ENCODE results near the gene PPP6R1. TPM values are rescaled to one million over a fixed set of nuclear protein-coding genes. Genes with fewer than 3 reads are reported as not detected.
A peak's percentile ranks its signal among the peaks of the same experiment; 100 is the strongest.

PPP6R1 gene
- polyA plus RNA-seq, 3 donors: 16.9 to 91.3 (median 22.0) TPM

DNA sequence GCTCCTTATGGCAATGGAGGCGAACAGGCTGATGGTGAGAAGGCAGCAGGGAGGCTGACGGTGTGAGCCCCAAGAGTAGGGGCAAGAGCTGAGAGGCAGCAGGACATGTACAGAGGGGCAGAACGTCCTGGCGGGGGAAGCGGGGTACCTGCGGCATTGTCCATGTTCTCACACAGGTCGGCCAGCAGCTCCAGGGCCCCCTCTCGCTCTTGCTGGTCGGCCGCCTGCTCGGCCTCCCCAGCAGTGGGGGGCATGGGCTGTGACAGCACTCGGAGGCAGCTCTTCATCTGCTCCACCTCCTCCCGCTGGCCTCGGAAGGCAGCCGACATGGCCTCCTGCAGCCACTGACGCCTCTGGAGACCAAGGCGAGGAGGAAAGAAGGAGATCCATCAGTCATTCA, 18.7 kb upstream of the PPP6R1 start:
- WGBS (ENCODE audit: insufficient coverage): over 99% methylated on average over 15 of the region's 17 CpGs
- Mint-ChIP-seq H3K9me3 (peaks cover 0 to 2% (median 0%) of the 10 kb centered on the region in 7 donors), H3K27me3 (ENCODE audit: low read depth in 3 of 3) (peaks cover 0 to 3% (median 0%) of the 10 kb centered on the region in 3 donors), H3K4me3 (no peak overlapping the region), H3K36me3 (peaks cover 27 to 34% of the 10 kb centered on the region in 2 donors), H3K27ac (peak overlapping the region; percentile 67 to 90 (median 86)), H3K4me1 (peaks cover 37% of the 10 kb centered on the region)
- Histone ChIP-seq H3K27ac (ENCODE audit: low read depth in 1 of 2, low read length in 2 of 2) (peak overlapping the region; percentile 59 to 69), H3K36me3 (replicated peaks in 1 of 2; ENCODE audit: control insufficient read depth in 1 of 2, insufficient read depth in 2 of 2, low read length in 2 of 2) (peaks cover 3 to 22% of the 10 kb centered on the region in 2 donors), H3K4me2 (replicated peaks; ENCODE audit: extremely low read depth, low read length, poor library complexity, severe bottlenecking) (peak overlapping the region; percentile 12), H3K79me2 (ENCODE audit: insufficient read depth, low read length) (peaks cover 4% of the 10 kb centered on the region), H3K4me1 (ENCODE audit: control insufficient read depth in 1 of 2, insufficient read depth in 2 of 2, low read length in 2 of 2) (peaks cover 30 to 39% of the 10 kb centered on the region in 2 donors), H3K9me3 (replicated peaks in 1 of 2; ENCODE audit: control insufficient read depth in 1 of 2, insufficient read depth in 1 of 2, low read length in 2 of 2) (no peaks in the 10 kb centered on the region), H3K27me3 (ENCODE audit: control insufficient read depth in 2 of 2, insufficient read depth in 2 of 2, low read length in 2 of 2) (no peaks in the 10 kb centered on the region), H3K4me3 (replicated peaks in 1 of 3; ENCODE audit: low read depth in 2 of 3, low read length in 3 of 3) (no peak overlapping the region), H4K20me1 (ENCODE audit: insufficient read depth, low read length) (no peaks in the 10 kb centered on the region), H2AFZ (ENCODE audit: insufficient read depth, low read depth, low read length, poor library complexity, severe bottlenecking) (no peak overlapping the region), H3K9ac (ENCODE audit: insufficient read depth, low read length, poor library complexity, severe bottlenecking) (no peak overlapping the region)
- TF ChIP-seq, protein P1, sequence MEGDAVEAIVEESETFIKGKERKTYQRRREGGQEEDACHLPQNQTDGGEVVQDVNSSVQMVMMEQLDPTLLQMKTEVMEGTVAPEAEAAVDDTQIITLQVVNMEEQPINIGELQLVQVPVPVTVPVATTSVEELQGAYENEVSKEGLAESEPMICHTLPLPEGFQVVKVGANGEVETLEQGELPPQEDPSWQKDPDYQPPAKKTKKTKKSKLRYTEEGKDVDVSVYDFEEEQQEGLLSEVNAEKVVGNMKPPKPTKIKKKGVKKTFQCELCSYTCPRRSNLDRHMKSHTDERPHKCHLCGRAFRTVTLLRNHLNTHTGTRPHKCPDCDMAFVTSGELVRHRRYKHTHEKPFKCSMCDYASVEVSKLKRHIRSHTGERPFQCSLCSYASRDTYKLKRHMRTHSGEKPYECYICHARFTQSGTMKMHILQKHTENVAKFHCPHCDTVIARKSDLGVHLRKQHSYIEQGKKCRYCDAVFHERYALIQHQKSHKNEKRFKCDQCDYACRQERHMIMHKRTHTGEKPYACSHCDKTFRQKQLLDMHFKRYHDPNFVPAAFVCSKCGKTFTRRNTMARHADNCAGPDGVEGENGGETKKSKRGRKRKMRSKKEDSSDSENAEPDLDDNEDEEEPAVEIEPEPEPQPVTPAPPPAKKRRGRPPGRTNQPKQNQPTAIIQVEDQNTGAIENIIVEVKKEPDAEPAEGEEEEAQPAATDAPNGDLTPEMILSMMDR (IDR thresholded peaks at IDR 0.05): no peak
- intact Hi-C loops (cut with micrococcal nuclease): no loop called here
- no peak for DNase-seq

DNA sequence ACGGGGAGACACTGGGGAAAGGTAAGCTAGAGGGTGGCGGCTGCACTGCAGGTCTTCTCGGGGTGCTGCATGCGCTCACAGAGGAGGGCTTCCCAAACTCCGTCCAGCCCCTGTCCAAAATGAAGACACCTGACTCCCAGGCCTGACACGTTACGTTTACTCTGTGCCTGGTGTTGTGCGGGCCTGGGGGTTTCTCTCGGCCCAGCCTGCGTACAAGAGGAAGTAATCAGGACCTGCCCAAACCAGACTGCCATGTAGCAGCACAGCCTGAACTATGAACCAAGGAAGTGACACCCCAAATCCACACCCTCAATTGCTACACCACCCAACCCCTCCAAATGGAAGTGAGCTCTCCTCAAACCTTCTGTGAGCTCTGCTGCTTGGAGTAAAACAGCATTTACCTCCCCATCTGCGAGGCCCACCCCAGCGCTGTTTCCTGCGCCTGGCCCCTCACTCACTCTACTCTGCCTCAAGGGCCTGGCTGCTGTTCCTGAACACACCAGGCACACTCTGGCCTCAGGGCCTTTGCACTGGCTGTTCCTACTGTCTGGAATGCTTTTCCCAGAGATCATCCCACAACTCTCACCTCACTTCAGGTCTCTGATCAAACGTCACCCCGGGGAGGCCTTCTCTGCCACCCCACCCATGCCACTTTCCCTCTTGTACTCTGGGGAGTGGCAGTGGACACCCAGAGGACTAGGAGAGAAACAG, 18.1 kb upstream of the PPP6R1 start:
- Mint-ChIP-seq H3K36me3 (peaks cover 33 to 40% of the 10 kb centered on the region in 2 donors), H3K9me3 (peaks cover 0 to 2% (median 0%) of the 10 kb centered on the region in 7 donors), H3K4me1 (peaks cover 37% of the 10 kb centered on the region), H3K27ac (peak overlapping the region; percentile 67 to 90 (median 86)), H3K27me3 (ENCODE audit: low read depth in 3 of 3) (peaks cover 0 to 7% (median 0%) of the 10 kb centered on the region in 3 donors), H3K4me3 (peak overlapping the region in 1 of 2 donors; percentile 1)
- Histone ChIP-seq H3K9me3 (replicated peaks in 1 of 2; ENCODE audit: control insufficient read depth in 1 of 2, insufficient read depth in 1 of 2, low read length in 2 of 2) (no peaks in the 10 kb centered on the region), H3K27me3 (ENCODE audit: control insufficient read depth in 2 of 2, insufficient read depth in 2 of 2, low read length in 2 of 2) (no peaks in the 10 kb centered on the region), H4K20me1 (ENCODE audit: insufficient read depth, low read length) (no peaks in the 10 kb centered on the region), H3K79me2 (ENCODE audit: insufficient read depth, low read length) (peaks cover 4% of the 10 kb centered on the region), H3K4me1 (ENCODE audit: control insufficient read depth in 1 of 2, insufficient read depth in 2 of 2, low read length in 2 of 2) (peaks cover 30 to 39% of the 10 kb centered on the region in 2 donors), H3K4me3 (replicated peaks in 1 of 3; ENCODE audit: low read depth in 2 of 3, low read length in 3 of 3) (peak overlapping the region in 1 of 3 experiments; percentile 19), H3K9ac (ENCODE audit: insufficient read depth, low read length, poor library complexity, severe bottlenecking) (no peak overlapping the region), H3K27ac (ENCODE audit: low read depth in 1 of 2, low read length in 2 of 2) (peak overlapping the region; percentile 59 to 69), H3K4me2 (replicated peaks; ENCODE audit: extremely low read depth, low read length, poor library complexity, severe bottlenecking) (peak overlapping the region; percentile 12), H2AFZ (ENCODE audit: insufficient read depth, low read depth, low read length, poor library complexity, severe bottlenecking) (no peak overlapping the region), H3K36me3 (replicated peaks in 1 of 2; ENCODE audit: control insufficient read depth in 1 of 2, insufficient read depth in 2 of 2, low read length in 2 of 2) (peaks cover 7 to 27% of the 10 kb centered on the region in 2 donors)
- TF ChIP-seq, protein P1 (IDR thresholded peaks at IDR 0.05): no peak
- intact Hi-C loops (cut with micrococcal nuclease): no loop called here
- peak; percentile 22 to 52 (median 47) for DNase-seq
- WGBS (ENCODE audit: insufficient coverage): 64% methylated on average over 10 of the region's 15 CpGs

Measured in CD14-positive monocyte (primary cell).